ENCODE data around the gene RADX. TPM values are rescaled to one million over a fixed set of nuclear protein-coding genes. Genes with fewer than 3 reads are reported as not detected.

Gene RADX
- total RNA-seq, 2 experiments from 2014 or later, result 8.1 to 9.4 TPM

- peak in 1 of 14 experiments; percentile 14 for DNase-seq
Measured at GRCh38 chrX:106599411-106599810, 12.4 kb upstream of the RADX start.

GRCh38 chrX:106606571-106606970 lies 5.2 kb upstream of the RADX start:
- Histone ChIP-seq H3K27me3 (ENCODE audit: control insufficient read depth in 1 of 2, insufficient read depth in 2 of 2, low read length in 2 of 2) (no peaks in the 10 kb centered on the region), H3K36me3 (ENCODE audit: insufficient read depth, low read length) (no peaks in the 10 kb centered on the region), H3K9me3 (ENCODE audit: control insufficient read depth in 1 of 2, insufficient read depth in 1 of 2, low read length in 2 of 2) (no peaks in the 10 kb centered on the region), H3K27ac (ENCODE audit: low read depth in 1 of 2, low read length in 2 of 2) (no peak overlapping the region), H3K4me3 (ENCODE audit: low read length) (no peak overlapping the region), H3K4me1 (ENCODE audit: insufficient read depth, low read length) (no peaks in the 10 kb centered on the region)
- Mint-ChIP-seq H3K9me3 (peaks cover 2% of the 10 kb centered on the region), H3K4me1 (ENCODE audit: low read depth) (peaks cover 14% of the 10 kb centered on the region), H3K4me3 (no peak overlapping the region), H3K27ac (no peak overlapping the region), H3K27me3 (no peaks in the 10 kb centered on the region), H3K36me3 (ENCODE audit: low read depth) (no peaks in the 10 kb centered on the region)
- CTCF ChIA-PET, result no interaction called here
- no peak for TF ChIP-seq CTCF (IDR thresholded peaks at IDR 0.05)
- intact Hi-C loops (cut with DNase I, micrococcal nuclease), result no loop called here
- ATAC-seq (ENCODE audit: poor library complexity), result no peak
- DNase-seq, result no peak
- POLR2A ChIA-PET, result no interaction called here

More at GRCh38 chrX:106599411-106599810, 12.4 kb upstream of the RADX start:
- Mint-ChIP-seq H3K4me3 (no peak overlapping the region), H3K4me1 (ENCODE audit: low read depth) (no peaks in the 10 kb centered on the region), H3K9me3 (peaks cover 2% of the 10 kb centered on the region), H3K36me3 (ENCODE audit: low read depth) (no peaks in the 10 kb centered on the region), H3K27ac (no peak overlapping the region), H3K27me3 (peaks cover 5% of the 10 kb centered on the region)
- no peak for TF ChIP-seq CTCF (IDR thresholded peaks at IDR 0.05)
- H3K4me3 ChIP-seq (ENCODE audit: low read length), result no peak overlapping the region
- CTCF ChIA-PET, result no interaction called here
- POLR2A ChIA-PET, result no interaction called here
- no peaks in the 10 kb centered on the region for H3K27me3 ChIP-seq (ENCODE audit: control insufficient read depth in 1 of 2, insufficient read depth in 2 of 2, low read length in 2 of 2)
- intact Hi-C loops (cut with DNase I, micrococcal nuclease), result no loop called here
- H3K27ac ChIP-seq (ENCODE audit: low read depth in 1 of 2, low read length in 2 of 2), result no peak overlapping the region
- no peak for ATAC-seq (ENCODE audit: poor library complexity)
- H3K4me1 ChIP-seq (ENCODE audit: insufficient read depth, low read length), result no peaks in the 10 kb centered on the region
- H3K9me3 ChIP-seq (ENCODE audit: control insufficient read depth in 1 of 2, insufficient read depth in 1 of 2, low read length in 2 of 2), result no peaks in the 10 kb centered on the region
- no peaks in the 10 kb centered on the region for H3K36me3 ChIP-seq (ENCODE audit: insufficient read depth, low read length)

GRCh38 chrX:106608016-106608415 lies 3.8 kb upstream of the RADX start:
- peak; percentile 22 for ATAC-seq (ENCODE audit: poor library complexity)
- Histone ChIP-seq H3K4me3 (ENCODE audit: low read length) (no peak overlapping the region), H3K4me1 (ENCODE audit: insufficient read depth, low read length) (no peaks in the 10 kb centered on the region), H3K27ac (ENCODE audit: low read depth in 1 of 2, low read length in 2 of 2) (peak overlapping the region in 1 of 2 donors; percentile 48), H3K9me3 (ENCODE audit: control insufficient read depth in 1 of 2, insufficient read depth in 1 of 2, low read length in 2 of 2) (no peaks in the 10 kb centered on the region), H3K36me3 (ENCODE audit: insufficient read depth, low read length) (no peaks in the 10 kb centered on the region), H3K27me3 (ENCODE audit: control insufficient read depth in 1 of 2, insufficient read depth in 2 of 2, low read length in 2 of 2) (no peaks in the 10 kb centered on the region)
- ChIA-PET CTCF (no interaction called here), POLR2A (no interaction called here)
- H3K36me3 Mint-ChIP-seq (ENCODE audit: low read depth), result peaks cover 9% of the 10 kb centered on the region
- H3K27me3 Mint-ChIP-seq, result no peaks in the 10 kb centered on the region
- H3K4me1 Mint-ChIP-seq (ENCODE audit: low read depth), result peaks cover 26% of the 10 kb centered on the region
- intact Hi-C loops (cut with DNase I, micrococcal nuclease), result no loop called here
- peak overlapping the region; percentile 50 for H3K27ac Mint-ChIP-seq
- H3K9me3 Mint-ChIP-seq, result no peaks in the 10 kb centered on the region
- TF ChIP-seq CTCF (IDR thresholded peaks at IDR 0.05), result no peak
- peak in 10 of 14 experiments; percentile 2 to 77 (median 28) for DNase-seq
- H3K4me3 Mint-ChIP-seq, result no peak overlapping the region
